Measurements from ENCODE around the gene CEP170B.

Gene CEP170B

GRCh38 chr14:104927901-104928300, 62.8 kb downstream of the CEP170B start:
- Histone ChIP-seq H3K27me3 (ENCODE audit: insufficient read depth, low read length) (peaks cover 25% of the 10 kb centered on the region), H3K23ac (ENCODE audit: low read length) (no peak overlapping the region)
- WGBS (ENCODE audit: extremely low coverage, insufficient coverage, insufficient read length), result no CpG with 5 or more reads among the region's 8 CpGs

GRCh38 chr14:104928391-104929133, 63.5 kb downstream of the CEP170B start:
- Histone ChIP-seq H2BK12ac (ENCODE audit: low read length) (no peak overlapping the region), H3K9me3 (ENCODE audit: insufficient read depth, low read depth, low read length) (peaks cover 12% of the 10 kb centered on the region), H3K9ac (ENCODE audit: low read length) (no peak overlapping the region), H2AK5ac (ENCODE audit: low read length) (no peak overlapping the region), H4K12ac (ENCODE audit: low read depth, low read length) (no peak overlapping the region), H3K4ac (ENCODE audit: low read depth, low read length) (no peak overlapping the region), H4K91ac (ENCODE audit: low read depth, low read length) (no peak overlapping the region), H3K23ac (ENCODE audit: low read length) (no peak overlapping the region), H4K8ac (ENCODE audit: low read depth, low read length) (no peak overlapping the region), H3K4me2 (ENCODE audit: low read length) (no peak overlapping the region), H3K36me3 (ENCODE audit: control insufficient read depth in 1 of 2, insufficient read depth in 2 of 2, low read length in 2 of 2) (no peaks in the 10 kb centered on the region), H3K4me1 (ENCODE audit: control insufficient read depth in 1 of 2, insufficient read depth in 2 of 2, low read length in 2 of 2) (peaks cover 0 to 2% of the 10 kb centered on the region in 2 experiments), H3K27ac (ENCODE audit: low read depth, low read length) (no peak overlapping the region), H2BK5ac (ENCODE audit: low read depth, low read length, poor library complexity) (no peak overlapping the region), H3K27me3 (ENCODE audit: insufficient read depth, low read length) (peaks cover 28% of the 10 kb centered on the region), H3K79me2 (ENCODE audit: control insufficient read depth, insufficient read depth, low read length, poor library complexity) (no peaks in the 10 kb centered on the region), H3K14ac (ENCODE audit: low read length) (no peak overlapping the region), H3K4me3 (ENCODE audit: low read depth, low read length) (no peak overlapping the region), H3K18ac (ENCODE audit: low read length) (no peak overlapping the region), H3K79me1 (ENCODE audit: low read length) (no peaks in the 10 kb centered on the region), H2BK120ac (ENCODE audit: insufficient read depth, low read length, poor library complexity) (no peak overlapping the region), H2AFZ (ENCODE audit: insufficient read depth, low read length, poor library complexity) (no peak overlapping the region)
- WGBS (ENCODE audit: extremely low coverage, insufficient coverage, insufficient read length), result no CpG with 5 or more reads among the region's 17 CpGs
- no peak for DNase-seq

More at GRCh38 chr14:104927901-104928300, 62.8 kb downstream of the CEP170B start:
- Histone ChIP-seq H3K4ac (ENCODE audit: low read depth, low read length) (no peak overlapping the region), H3K4me2 (ENCODE audit: low read length) (no peak overlapping the region), H2AFZ (ENCODE audit: insufficient read depth, low read length, poor library complexity) (no peak overlapping the region), H3K18ac (ENCODE audit: low read length) (no peak overlapping the region), H2AK5ac (ENCODE audit: low read length) (no peak overlapping the region), H4K12ac (ENCODE audit: low read depth, low read length) (no peak overlapping the region), H2BK5ac (ENCODE audit: low read depth, low read length, poor library complexity) (no peak overlapping the region), H3K9ac (ENCODE audit: low read length) (no peak overlapping the region), H2BK12ac (ENCODE audit: low read length) (no peak overlapping the region), H3K14ac (ENCODE audit: low read length) (no peak overlapping the region), H2BK120ac (ENCODE audit: insufficient read depth, low read length, poor library complexity) (no peak overlapping the region), H3K9me3 (ENCODE audit: insufficient read depth, low read depth, low read length) (peaks cover 12% of the 10 kb centered on the region), H4K8ac (ENCODE audit: low read depth, low read length) (no peak overlapping the region), H3K4me1 (ENCODE audit: control insufficient read depth in 1 of 2, insufficient read depth in 2 of 2, low read length in 2 of 2) (peaks cover 0 to 2% of the 10 kb centered on the region in 2 experiments), H3K79me1 (ENCODE audit: low read length) (no peaks in the 10 kb centered on the region), H3K36me3 (ENCODE audit: control insufficient read depth in 1 of 2, insufficient read depth in 2 of 2, low read length in 2 of 2) (no peaks in the 10 kb centered on the region), H3K79me2 (ENCODE audit: control insufficient read depth, insufficient read depth, low read length, poor library complexity) (no peaks in the 10 kb centered on the region), H4K91ac (ENCODE audit: low read depth, low read length) (no peak overlapping the region), H3K27ac (ENCODE audit: low read depth, low read length) (no peak overlapping the region), H3K4me3 (ENCODE audit: low read depth, low read length) (no peak overlapping the region)
- no peak for DNase-seq

- H3K79me1 ChIP-seq (ENCODE audit: low read length), result no peaks in the 10 kb centered on the region
- no peak overlapping the region for H2AK5ac ChIP-seq (ENCODE audit: low read length)
- no peak overlapping the region for H3K14ac ChIP-seq (ENCODE audit: low read length)
- no peak overlapping the region for H2BK12ac ChIP-seq (ENCODE audit: low read length)
- H2AFZ ChIP-seq (ENCODE audit: insufficient read depth, low read length, poor library complexity), result no peak overlapping the region
- H3K4me3 ChIP-seq (ENCODE audit: low read depth, low read length), result no peak overlapping the region
- no peak overlapping the region for H3K4ac ChIP-seq (ENCODE audit: low read depth, low read length)
- H3K79me2 ChIP-seq (ENCODE audit: control insufficient read depth, insufficient read depth, low read length, poor library complexity), result no peaks in the 10 kb centered on the region
- H4K12ac ChIP-seq (ENCODE audit: low read depth, low read length), result no peak overlapping the region
- H3K27me3 ChIP-seq (ENCODE audit: insufficient read depth, low read length), result peaks cover 34% of the 10 kb centered on the region
- H2BK120ac ChIP-seq (ENCODE audit: insufficient read depth, low read length, poor library complexity), result no peak overlapping the region
- H3K23ac ChIP-seq (ENCODE audit: low read length), result no peak overlapping the region
- peaks cover 0 to 2% of the 10 kb centered on the region in 2 experiments for H3K4me1 ChIP-seq (ENCODE audit: control insufficient read depth in 1 of 2, insufficient read depth in 2 of 2, low read length in 2 of 2)
- H3K27ac ChIP-seq (ENCODE audit: low read depth, low read length), result no peak overlapping the region
- no peak overlapping the region for H3K4me2 ChIP-seq (ENCODE audit: low read length)
- H4K91ac ChIP-seq (ENCODE audit: low read depth, low read length), result no peak overlapping the region
- peaks cover 10% of the 10 kb centered on the region for H3K9me3 ChIP-seq (ENCODE audit: insufficient read depth, low read depth, low read length)
- no peaks in the 10 kb centered on the region for H3K36me3 ChIP-seq (ENCODE audit: control insufficient read depth in 1 of 2, insufficient read depth in 2 of 2, low read length in 2 of 2)
- no peak overlapping the region for H4K8ac ChIP-seq (ENCODE audit: low read depth, low read length)
- no CpG with 5 or more reads among the region's 15 CpGs for WGBS (ENCODE audit: extremely low coverage, insufficient coverage, insufficient read length)
- DNase-seq, result no peak
- no peak overlapping the region for H3K18ac ChIP-seq (ENCODE audit: low read length)
- H2BK5ac ChIP-seq (ENCODE audit: low read depth, low read length, poor library complexity), result no peak overlapping the region
- no peak overlapping the region for H3K9ac ChIP-seq (ENCODE audit: low read length)
These were observed 64.5 kb downstream of the CEP170B start for GRCh38 chr14:104929268-104930230.

GRCh38 chr14:104930526-104931303, 65.6 kb downstream of the CEP170B start:
- no peak overlapping the region for H4K91ac ChIP-seq (ENCODE audit: low read depth, low read length)
- no peak overlapping the region for H2AK5ac ChIP-seq (ENCODE audit: low read length)
- H3K14ac ChIP-seq (ENCODE audit: low read length), result no peak overlapping the region
- H2BK12ac ChIP-seq (ENCODE audit: low read length), result no peak overlapping the region
- H4K12ac ChIP-seq (ENCODE audit: low read depth, low read length), result no peak overlapping the region
- DNase-seq, result no peak
- no peak overlapping the region for H2BK120ac ChIP-seq (ENCODE audit: insufficient read depth, low read length, poor library complexity)
- no peak overlapping the region for H3K18ac ChIP-seq (ENCODE audit: low read length)
- H3K27me3 ChIP-seq (ENCODE audit: insufficient read depth, low read length), result peaks cover 46% of the 10 kb centered on the region
- no peaks in the 10 kb centered on the region for H3K79me1 ChIP-seq (ENCODE audit: low read length)
- H3K23ac ChIP-seq (ENCODE audit: low read length), result no peak overlapping the region
- H4K8ac ChIP-seq (ENCODE audit: low read depth, low read length), result no peak overlapping the region
- no peak overlapping the region for H3K9ac ChIP-seq (ENCODE audit: low read length)
- H3K4me2 ChIP-seq (ENCODE audit: low read length), result no peak overlapping the region
- no CpG with 5 or more reads among the region's 10 CpGs for WGBS (ENCODE audit: extremely low coverage, insufficient coverage, insufficient read length)
- H3K79me2 ChIP-seq (ENCODE audit: control insufficient read depth, insufficient read depth, low read length, poor library complexity), result no peaks in the 10 kb centered on the region
- H2BK5ac ChIP-seq (ENCODE audit: low read depth, low read length, poor library complexity), result no peak overlapping the region
- peaks cover 11% of the 10 kb centered on the region for H3K9me3 ChIP-seq (ENCODE audit: insufficient read depth, low read depth, low read length)
- no peak overlapping the region for H3K4me3 ChIP-seq (ENCODE audit: low read depth, low read length)
- H3K4ac ChIP-seq (ENCODE audit: low read depth, low read length), result no peak overlapping the region
- H3K36me3 ChIP-seq (ENCODE audit: control insufficient read depth in 1 of 2, insufficient read depth in 2 of 2, low read length in 2 of 2), result no peaks in the 10 kb centered on the region
- H3K4me1 ChIP-seq (ENCODE audit: control insufficient read depth in 1 of 2, insufficient read depth in 2 of 2, low read length in 2 of 2), result peaks cover 0 to 2% of the 10 kb centered on the region in 2 experiments
- no peak overlapping the region for H2AFZ ChIP-seq (ENCODE audit: insufficient read depth, low read length, poor library complexity)
- H3K27ac ChIP-seq (ENCODE audit: low read depth, low read length), result no peak overlapping the region

All from trophoblast cell (in vitro differentiated cells and primary cell).